Tibial artery (tissue), 4 donors: Measurements from ENCODE around the gene LCP1.

Experiments
- DNase-seq, 2 donors: peaks; one replicate each; pipeline ENCODE4 v3.0.0-alpha.2; 2019
- H3K27ac ChIP-seq, 2 donors: fragments of 200-600 bp; sonication (generic) in 1 of 2; 1 replicate in 1 of 2; 2 replicates in 1 of 2; pipeline ENCODE4 v1.5.1; 2018 to 2019; ENCODE audit warnings: mild to moderate bottlenecking in 1 of 2
- H3K27me3 ChIP-seq, 2 donors: fragments of 200-600 bp; sonication (generic) in 1 of 2; one replicate each; pipeline versions ENCODE4 v1.5.1 to v1.6.0; 2016 to 2019
- H3K36me3 ChIP-seq, 3 donors: fragments of 200-600 bp; sonication (generic) in 2 of 3; one replicate each; pipeline ENCODE4 v1.5.1; 2016 to 2019; ENCODE audit warnings: mild to moderate bottlenecking in 2 of 3
- H3K4me1 ChIP-seq, 4 donors: fragments of 200-600 bp; sonication (generic) in 2 of 4; 1 replicate in 3 of 4; 2 replicates in 1 of 4; pipeline ENCODE4 v1.5.1; 2016 to 2019
- H3K4me3 ChIP-seq, 2 donors: fragments of 200-600 bp; sonication (generic) in 1 of 2; 1 replicate in 1 of 2; 2 replicates in 1 of 2; pipeline ENCODE4 v1.5.1; 2018 to 2019; ENCODE audit warnings: mild to moderate bottlenecking in 2 of 2
- H3K9me3 ChIP-seq, 3 donors: fragments of 200-600 bp; sonication (generic) in 1 of 3; one replicate each; pipeline ENCODE4 v1.5.1; 2016 to 2019
- intact Hi-C: fragments of 100-400 bp; cut with DNase I; formaldehyde crosslinking; loops from one replicate; pipeline ENCODE4 v1.15.0; 2023; ENCODE audit warnings: low total_unique reads
- TF ChIP-seq, protein P1 (sequence below), 2 experiments: fragments of 200-600 bp in 1 of 2; fragments of 450-650 bp in 1 of 2; IDR thresholded peaks; one replicate each; pipeline ENCODE4 v1.5.1; 2017 to 2019; ENCODE audit warnings: antibody characterized with exemption in 2 of 2, mild to moderate bottlenecking in 1 of 2, moderate library complexity in 1 of 2

Gene LCP1

DNA sequence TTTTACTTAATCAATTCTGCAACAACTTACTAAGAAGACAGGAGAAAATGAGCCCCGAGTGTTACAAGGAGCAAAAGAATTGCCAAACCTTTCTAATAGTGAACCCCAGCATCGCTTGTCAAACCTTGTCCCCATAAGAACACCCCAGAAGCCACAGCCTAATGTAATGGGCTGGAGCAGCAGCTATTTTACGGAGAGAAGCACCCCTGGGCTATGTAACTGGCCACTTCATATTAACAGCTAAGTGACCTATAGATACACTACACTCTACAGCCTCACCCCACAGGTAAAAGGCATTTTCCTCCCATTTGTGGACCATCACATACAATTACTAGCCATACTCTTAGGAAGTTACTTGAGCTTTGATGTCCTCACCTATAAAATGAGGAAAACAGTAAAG is 49.9 kb downstream of the LCP1 start:
- DNase-seq = no peak
- H3K27me3 ChIP-seq = peaks cover 0 to 8% of the 10 kb centered on the region in 2 donors
- no peaks in the 10 kb centered on the region for H3K9me3 ChIP-seq
- H3K4me3 ChIP-seq = no peak overlapping the region
- no peak overlapping the region for H3K27ac ChIP-seq
- no peaks in the 10 kb centered on the region for H3K4me1 ChIP-seq
- intact Hi-C loops = no loop called here
- TF ChIP-seq, protein P1, sequence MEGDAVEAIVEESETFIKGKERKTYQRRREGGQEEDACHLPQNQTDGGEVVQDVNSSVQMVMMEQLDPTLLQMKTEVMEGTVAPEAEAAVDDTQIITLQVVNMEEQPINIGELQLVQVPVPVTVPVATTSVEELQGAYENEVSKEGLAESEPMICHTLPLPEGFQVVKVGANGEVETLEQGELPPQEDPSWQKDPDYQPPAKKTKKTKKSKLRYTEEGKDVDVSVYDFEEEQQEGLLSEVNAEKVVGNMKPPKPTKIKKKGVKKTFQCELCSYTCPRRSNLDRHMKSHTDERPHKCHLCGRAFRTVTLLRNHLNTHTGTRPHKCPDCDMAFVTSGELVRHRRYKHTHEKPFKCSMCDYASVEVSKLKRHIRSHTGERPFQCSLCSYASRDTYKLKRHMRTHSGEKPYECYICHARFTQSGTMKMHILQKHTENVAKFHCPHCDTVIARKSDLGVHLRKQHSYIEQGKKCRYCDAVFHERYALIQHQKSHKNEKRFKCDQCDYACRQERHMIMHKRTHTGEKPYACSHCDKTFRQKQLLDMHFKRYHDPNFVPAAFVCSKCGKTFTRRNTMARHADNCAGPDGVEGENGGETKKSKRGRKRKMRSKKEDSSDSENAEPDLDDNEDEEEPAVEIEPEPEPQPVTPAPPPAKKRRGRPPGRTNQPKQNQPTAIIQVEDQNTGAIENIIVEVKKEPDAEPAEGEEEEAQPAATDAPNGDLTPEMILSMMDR (IDR thresholded peaks at IDR 0.05) = no peak
- no peaks in the 10 kb centered on the region for H3K36me3 ChIP-seq

DNA sequence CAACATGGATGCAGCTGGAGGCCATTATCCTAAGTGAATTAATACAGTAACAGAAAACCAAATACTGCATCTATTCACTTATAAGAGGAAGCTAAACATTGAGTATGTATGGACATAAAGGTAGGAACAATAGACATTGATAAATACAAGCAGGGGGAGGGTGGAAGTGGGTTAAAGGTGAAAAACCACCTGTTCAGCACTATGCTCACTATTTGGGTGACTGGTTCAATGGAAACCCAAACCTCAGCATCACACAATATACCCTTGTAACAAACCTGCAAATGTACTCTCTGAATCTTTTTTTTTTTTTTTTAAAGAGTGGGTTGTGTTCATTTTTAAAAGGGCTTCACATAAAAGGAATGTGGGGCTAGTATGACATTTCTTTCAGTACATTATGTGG is 50.3 kb downstream of the LCP1 start:
- Histone ChIP-seq H3K4me1 (no peaks in the 10 kb centered on the region), H3K9me3 (no peaks in the 10 kb centered on the region), H3K27me3 (peaks cover 0 to 10% of the 10 kb centered on the region in 2 donors), H3K36me3 (no peaks in the 10 kb centered on the region), H3K4me3 (no peak overlapping the region), H3K27ac (no peak overlapping the region)
- TF ChIP-seq, protein P1 (IDR thresholded peaks at IDR 0.05) = no peak
- intact Hi-C loops = no loop called here
- no peak for DNase-seq

DNA sequence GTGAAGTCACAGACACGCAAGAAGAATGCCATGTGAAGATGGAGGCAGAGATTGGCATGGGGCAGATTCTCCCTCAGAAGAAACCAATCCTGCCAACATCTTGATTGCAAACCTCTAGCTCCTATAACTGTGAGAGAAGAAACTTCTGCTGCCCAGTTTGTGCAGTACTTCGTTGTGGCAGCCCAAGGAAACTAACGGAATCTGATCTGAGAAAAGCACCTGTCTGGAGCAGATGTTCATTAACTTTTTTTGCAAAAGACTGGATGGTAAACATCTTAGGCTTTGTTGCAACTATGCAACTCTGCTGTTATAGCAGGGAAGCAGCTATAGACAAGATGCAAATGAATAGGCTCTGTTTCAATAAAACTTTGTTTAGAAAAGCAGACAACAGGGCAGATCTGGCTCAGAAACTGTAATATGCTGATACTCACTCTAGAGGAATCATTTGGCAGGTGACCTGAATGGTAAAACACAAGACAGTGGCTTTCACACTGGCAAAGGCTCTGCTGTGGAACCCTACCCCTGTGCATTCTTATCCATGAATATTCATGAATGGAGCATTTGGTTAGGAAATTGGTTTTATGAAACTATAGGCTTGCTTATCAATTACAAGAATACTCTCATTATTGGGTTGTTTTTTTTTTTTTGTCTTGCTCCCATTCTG is 51.9 kb downstream of the LCP1 start:
- no peak for DNase-seq
- intact Hi-C loops = no loop called here
- Histone ChIP-seq H3K4me1 (no peaks in the 10 kb centered on the region), H3K4me3 (no peak overlapping the region), H3K27me3 (peaks cover 0 to 10% of the 10 kb centered on the region in 2 donors), H3K9me3 (no peaks in the 10 kb centered on the region), H3K27ac (no peak overlapping the region), H3K36me3 (no peaks in the 10 kb centered on the region)
- TF ChIP-seq, protein P1 (IDR thresholded peaks at IDR 0.05) = no peak

DNA sequence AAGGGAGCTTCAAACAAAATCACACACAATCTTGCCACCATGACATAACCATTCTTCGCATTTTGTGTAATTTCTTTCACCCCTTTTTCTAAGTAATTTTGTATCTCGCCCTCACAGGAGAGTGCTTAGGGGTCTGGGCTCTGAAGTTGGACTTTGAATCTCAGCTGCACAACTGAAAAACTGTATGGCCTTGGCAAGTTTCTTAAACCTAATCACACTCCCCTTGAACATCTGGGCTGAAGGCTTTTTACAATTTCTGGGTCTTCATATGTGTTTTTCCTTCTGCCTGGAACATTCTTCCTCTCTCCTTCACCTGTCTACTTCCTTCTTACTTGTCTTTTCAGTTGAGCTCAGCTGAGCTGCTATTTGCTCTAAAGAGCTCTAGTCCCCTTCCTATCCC is 52.9 kb downstream of the LCP1 start:
- TF ChIP-seq, protein P1 (IDR thresholded peaks at IDR 0.05) = no peak
- intact Hi-C loops = no loop called here

DNA sequence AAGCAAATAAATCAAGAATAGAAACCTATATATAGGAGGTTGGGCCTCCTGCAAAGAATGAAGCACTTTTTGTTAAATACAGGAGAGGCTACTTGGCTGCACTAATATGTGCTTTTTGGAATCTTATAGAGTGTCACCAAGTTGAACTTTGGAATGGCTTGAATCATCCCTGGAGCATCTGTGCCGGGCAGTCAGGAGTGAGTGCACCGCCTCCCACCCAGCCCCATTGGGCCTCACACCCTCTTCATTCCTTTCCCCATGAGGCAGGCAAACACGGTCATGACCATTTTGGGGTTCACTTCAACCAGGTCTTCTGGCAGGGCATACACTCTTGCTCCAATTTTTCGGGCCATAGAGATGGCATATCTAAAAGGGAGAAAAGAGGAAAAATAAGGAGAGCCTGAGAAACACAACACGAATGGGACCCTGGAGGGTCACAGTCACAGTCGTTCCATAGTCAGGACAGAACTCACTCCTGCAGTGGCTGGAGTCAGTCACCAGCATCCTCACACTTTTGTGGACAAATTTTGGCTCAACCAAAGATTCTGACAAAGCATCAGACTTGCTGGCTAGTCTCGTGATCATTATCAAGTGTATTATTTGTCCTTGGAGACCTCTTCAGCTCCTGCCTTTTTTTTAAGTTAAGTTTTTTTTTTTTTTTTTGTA is 54.5 kb downstream of the LCP1 start:
- intact Hi-C loops = no loop called here
- no peak overlapping the region for H3K4me3 ChIP-seq
- H3K36me3 ChIP-seq = no peaks in the 10 kb centered on the region
- H3K27ac ChIP-seq = no peak overlapping the region
- H3K27me3 ChIP-seq = peaks cover 0 to 10% of the 10 kb centered on the region in 2 donors
- DNase-seq = no peak
- no peaks in the 10 kb centered on the region for H3K4me1 ChIP-seq
- H3K9me3 ChIP-seq = no peaks in the 10 kb centered on the region
- TF ChIP-seq, protein P1 (IDR thresholded peaks at IDR 0.05) = no peak

More for the DNA sequence above, 52.9 kb downstream of the LCP1 start:
- H3K36me3 ChIP-seq = no peaks in the 10 kb centered on the region
- H3K9me3 ChIP-seq = no peaks in the 10 kb centered on the region
- peaks cover 0 to 10% of the 10 kb centered on the region in 2 donors for H3K27me3 ChIP-seq
- no peaks in the 10 kb centered on the region for H3K4me1 ChIP-seq
- DNase-seq = no peak
- no peak overlapping the region for H3K4me3 ChIP-seq
- H3K27ac ChIP-seq = no peak overlapping the region
